BLaER1 treated with 17β-estradiol and CSF1 and Interleukin-3, amounts not matched to agents 10 nM and 100 nM (cell line): Measurements from ENCODE around the gene BDH1.
A peak's percentile ranks its signal among the peaks of the same experiment; 100 is the strongest.
"Not testable (repeated sequence)": the region's sequence is repeated elsewhere in the genome, so short reads cannot be mapped to it uniquely, and the experiment has no call there.

Source experiments
- H3K27ac ChIP-seq, 11 experiments: shearing (Covaris generic); formaldehyde crosslinking; 2 replicates each; pipeline ENCODE4 v1.8.1; 2022
- H3K27me3 ChIP-seq, 11 experiments: shearing (Covaris generic); formaldehyde crosslinking; 2 replicates each; pipeline ENCODE4 v1.8.1; 2022
- H3K36me3 ChIP-seq, 11 experiments: shearing (Covaris generic); formaldehyde crosslinking; 2 replicates each; pipeline ENCODE4 v1.8.1; 2022
- H3K4me1 ChIP-seq, 10 experiments: shearing (Covaris generic); formaldehyde crosslinking; 2 replicates each; pipeline ENCODE4 v1.8.1; 2022
- H3K4me2 ChIP-seq, 11 experiments: shearing (Covaris generic); formaldehyde crosslinking; 2 replicates each; pipeline ENCODE4 v1.8.1; 2022
- H3K4me3 ChIP-seq, 10 experiments: shearing (Covaris generic); formaldehyde crosslinking; 2 replicates each; pipeline ENCODE4 v1.8.1; 2022
- H3K9ac ChIP-seq, 11 experiments: shearing (Covaris generic); formaldehyde crosslinking; 2 replicates each; pipeline ENCODE4 v1.8.1; 2022
- H3K9me3 ChIP-seq, 11 experiments: shearing (Covaris generic); formaldehyde crosslinking; replicated peaks in 1 of 11; 2 replicates each; pipeline ENCODE4 v1.8.1; 2022
- H4K20me1 ChIP-seq, 11 experiments: shearing (Covaris generic); formaldehyde crosslinking; 2 replicates each; pipeline ENCODE4 v1.8.1; 2022
- Cebpa-rat ChIP-seq, 11 experiments: shearing (Covaris generic); IDR thresholded peaks; 2 replicates each; pipeline ENCODE4 v1.8.1; 2022

BDH1 gene

GRCh38 chr3:197520311-197521276, 35.2 kb downstream of the BDH1 start:
- Histone ChIP-seq H3K36me3 (peaks cover 4 to 68% (median 35%) of the 10 kb centered on the region in 11 experiments; a peak in 18 of 22 replicates), H3K4me3 (no peak overlapping the region), H3K9me3 (peaks cover 0 to 8% (median 0%) of the 10 kb centered on the region in 11 experiments; a peak in 7 of 22 replicates), H3K27me3 (no peaks in the 10 kb centered on the region), H3K4me1 (peaks cover 21 to 56% (median 50%) of the 10 kb centered on the region in 10 experiments), H4K20me1 (peaks cover 0 to 30% (median 0%) of the 10 kb centered on the region in 11 experiments; a peak in 1 of 22 replicates), H3K9ac (peak overlapping the region in 6 of 11 experiments; percentile 14 to 55 (median 42); a peak in 9 of 22 replicates), H3K27ac (peak overlapping the region in 5 of 11 experiments; percentile 19 to 57 (median 43); a peak in 6 of 22 replicates), H3K4me2 (peak overlapping the region; percentile 26 to 80 (median 49); a peak in 21 of 22 replicates)
- no peak for TF ChIP-seq Cebpa-rat (IDR thresholded peaks at IDR 0.05)

DNA sequence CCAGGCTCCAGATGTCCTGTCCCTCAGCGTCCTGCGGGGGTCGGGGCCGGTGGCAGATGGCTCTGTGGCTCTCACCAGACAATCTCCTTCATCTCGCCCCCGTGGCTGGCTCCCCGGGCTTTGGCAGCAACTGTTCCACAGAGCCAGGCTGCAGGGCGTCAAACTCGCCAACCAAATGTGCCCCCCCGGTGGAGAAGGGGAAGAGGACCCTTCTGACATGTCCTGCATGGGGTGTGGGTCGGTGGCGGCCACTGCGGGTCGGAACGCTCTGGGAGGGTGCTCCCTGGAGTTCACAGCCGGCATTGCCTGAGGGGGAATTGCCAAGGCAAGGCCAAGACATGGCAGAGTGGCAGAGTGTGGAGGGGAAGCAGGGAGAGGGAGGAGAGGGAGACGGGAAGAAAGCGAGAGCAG, 36.0 kb downstream of the BDH1 start:
- peak overlapping the region in 3 of 11 experiments; percentile 39 to 57 (median 52); a peak in 5 of 22 replicates for H3K27ac ChIP-seq
- peak overlapping the region in 7 of 11 experiments; percentile 31 to 80 (median 63); a peak in 12 of 22 replicates for H3K4me2 ChIP-seq
- H3K4me3 ChIP-seq = no peak overlapping the region
- H4K20me1 ChIP-seq = peaks cover 0 to 22% (median 0%) of the 10 kb centered on the region in 11 experiments; a peak in 1 of 22 replicates
- H3K36me3 ChIP-seq = peaks cover 0 to 68% (median 28%) of the 10 kb centered on the region in 11 experiments; a peak in 17 of 22 replicates
- no peak for TF ChIP-seq Cebpa-rat (IDR thresholded peaks at IDR 0.05)
- peaks cover 21 to 64% (median 57%) of the 10 kb centered on the region in 10 experiments for H3K4me1 ChIP-seq
- H3K27me3 ChIP-seq = no peaks in the 10 kb centered on the region
- peak overlapping the region in 1 of 11 experiments; percentile 55; a peak in 2 of 22 replicates for H3K9ac ChIP-seq
- H3K9me3 ChIP-seq = peaks cover 0 to 8% (median 0%) of the 10 kb centered on the region in 11 experiments; a peak in 7 of 22 replicates

DNA sequence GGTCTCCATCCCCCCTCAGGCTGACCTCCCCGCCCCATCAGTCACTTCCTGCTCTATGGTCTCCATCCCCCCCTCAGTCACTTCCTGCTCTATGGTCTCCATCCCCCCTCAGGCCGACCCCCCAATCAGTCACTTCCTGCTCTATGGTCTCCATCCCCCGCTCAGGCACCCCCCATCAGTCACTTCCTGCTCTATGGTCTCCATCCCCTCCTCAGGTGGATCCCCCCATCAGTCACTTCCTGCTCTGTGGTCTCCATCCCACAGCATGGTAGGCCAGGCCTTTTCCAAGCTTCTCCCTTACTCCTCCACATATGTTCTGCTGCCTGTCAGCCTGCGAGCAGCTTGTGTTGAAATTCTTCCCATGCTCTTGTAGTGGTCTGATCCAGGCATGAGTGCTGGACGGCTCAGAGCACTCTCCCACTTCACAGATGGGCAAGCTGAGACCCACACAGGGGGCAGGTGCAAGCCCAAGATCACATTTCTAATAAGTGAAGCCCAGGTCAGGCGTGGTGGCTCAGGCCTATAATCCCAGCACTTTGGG, 36.8 kb downstream of the BDH1 start:
- Histone ChIP-seq H3K27me3 (no peaks in the 10 kb centered on the region), H3K9ac (no peak overlapping the region), H3K4me3 (no peak overlapping the region), H3K27ac (peak overlapping the region in 2 of 11 experiments; percentile 34 to 52; a peak in 1 of 22 replicates), H3K36me3 (peaks cover 3 to 68% (median 30%) of the 10 kb centered on the region in 11 experiments; a peak in 15 of 22 replicates), H3K4me1 (peaks cover 21 to 72% (median 60%) of the 10 kb centered on the region in 10 experiments), H4K20me1 (peaks cover 0 to 16% (median 0%) of the 10 kb centered on the region in 11 experiments; a peak in 1 of 22 replicates), H3K9me3 (peaks cover 0 to 8% (median 0%) of the 10 kb centered on the region in 11 experiments; a peak in 7 of 22 replicates), H3K4me2 (peak overlapping the region in 4 of 11 experiments; percentile 6 to 80 (median 50); a peak in 8 of 22 replicates)
- no peak for TF ChIP-seq Cebpa-rat (IDR thresholded peaks at IDR 0.05)

DNA sequence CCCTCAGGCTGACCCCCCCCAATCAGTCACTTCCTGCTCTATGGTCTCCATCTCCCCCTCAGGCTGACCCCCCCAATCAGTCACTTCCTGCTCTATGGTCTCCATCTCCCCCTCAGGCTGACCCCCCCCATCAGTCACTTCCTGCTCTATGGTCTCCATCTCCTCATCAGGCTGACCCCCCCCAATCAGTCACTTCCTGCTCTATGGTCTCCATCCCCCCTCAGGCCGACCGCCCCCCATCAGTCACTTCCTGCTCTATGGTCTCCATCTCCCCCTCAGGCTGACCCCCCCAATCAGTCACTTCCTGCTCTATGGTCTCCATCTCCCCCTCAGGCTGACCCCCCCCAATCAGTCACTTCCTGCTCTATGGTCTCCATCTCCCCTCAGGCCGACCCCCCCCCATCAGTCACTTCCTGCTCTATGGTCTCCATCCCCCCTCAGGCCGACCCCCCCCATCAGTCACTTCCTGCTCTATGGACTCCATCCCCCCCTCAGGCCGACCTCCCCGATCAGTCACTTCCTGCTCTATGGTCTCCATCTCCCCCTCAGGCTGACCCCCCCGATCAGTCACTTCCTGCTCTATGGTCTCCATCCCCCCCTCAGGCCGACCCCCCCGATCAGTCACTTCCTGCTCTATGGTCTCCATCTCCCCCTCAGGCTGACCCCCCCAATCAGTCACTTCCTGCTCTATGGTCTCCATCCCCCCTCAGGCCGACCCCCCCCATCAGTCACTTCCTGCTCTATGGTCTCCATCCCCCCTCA, 37.7 kb downstream of the BDH1 start:
- H3K9ac ChIP-seq, H3K9me3 ChIP-seq, H3K27me3 ChIP-seq, H3K27ac ChIP-seq, H3K4me2 ChIP-seq, H3K4me3 ChIP-seq: not testable (repeated sequence)
- Histone ChIP-seq H4K20me1 (peaks cover 0 to 16% (median 0%) of the 10 kb centered on the region in 11 experiments; a peak in 1 of 22 replicates), H3K36me3 (peaks cover 12 to 68% (median 30%) of the 10 kb centered on the region in 11 experiments; a peak in 20 of 22 replicates), H3K4me1 (peaks cover 21 to 73% (median 62%) of the 10 kb centered on the region in 10 experiments)

- Histone ChIP-seq H3K27ac (peak overlapping the region in 10 of 11 experiments; percentile 60 to 89 (median 80); a peak in 20 of 22 replicates), H3K9ac (peak overlapping the region in 9 of 11 experiments; percentile 50 to 72 (median 63); a peak in 18 of 22 replicates), H3K4me1 (peaks cover 21 to 70% (median 61%) of the 10 kb centered on the region in 10 experiments), H3K36me3 (peaks cover 19 to 68% (median 28%) of the 10 kb centered on the region in 11 experiments; a peak in 21 of 22 replicates), H3K4me2 (peak overlapping the region; percentile 59 to 91 (median 81)), H4K20me1 (peaks cover 0 to 11% (median 0%) of the 10 kb centered on the region in 11 experiments; a peak in 1 of 22 replicates), H3K4me3 (peak overlapping the region in 5 of 10 experiments; percentile 26 to 48 (median 36); a peak in 6 of 20 replicates)
- not testable (repeated sequence) for H3K27me3 ChIP-seq, H3K9me3 ChIP-seq
These were observed 38.7 kb downstream of the BDH1 start for GRCh38 chr3:197516890-197517606.

DNA sequence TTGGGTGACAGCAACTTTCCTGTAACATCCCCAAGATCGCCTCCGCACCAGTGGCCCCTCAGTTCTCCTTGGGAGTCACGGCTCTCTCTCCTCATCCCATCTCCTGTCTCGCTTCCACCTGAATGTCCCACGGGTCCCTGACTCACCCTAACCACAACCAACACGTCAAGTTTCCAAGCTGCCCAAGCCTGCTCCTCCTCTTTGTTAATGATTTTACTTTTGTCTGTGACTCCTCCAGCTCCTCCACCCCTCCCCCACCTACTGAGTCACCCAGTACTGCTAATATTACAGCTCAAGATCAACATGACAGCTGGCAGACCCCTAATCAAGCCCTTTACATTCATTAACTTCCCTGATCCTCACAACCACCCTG, 39.3 kb downstream of the BDH1 start:
- Histone ChIP-seq H3K4me1 (peaks cover 21 to 64% (median 56%) of the 10 kb centered on the region in 10 experiments), H3K4me3 (peak overlapping the region in 5 of 10 experiments; percentile 26 to 48 (median 36); a peak in 6 of 20 replicates), H4K20me1 (peaks cover 0 to 16% (median 0%) of the 10 kb centered on the region in 11 experiments; a peak in 1 of 22 replicates), H3K9ac (peak overlapping the region in 9 of 11 experiments; percentile 50 to 72 (median 63); a peak in 18 of 22 replicates), H3K9me3 (peaks cover 0 to 8% (median 0%) of the 10 kb centered on the region in 11 experiments; a peak in 7 of 22 replicates), H3K36me3 (peaks cover 25 to 68% (median 30%) of the 10 kb centered on the region in 11 experiments), H3K4me2 (peak overlapping the region; percentile 59 to 91 (median 81)), H3K27ac (peak overlapping the region in 10 of 11 experiments; percentile 60 to 89 (median 80); a peak in 20 of 22 replicates), H3K27me3 (no peaks in the 10 kb centered on the region)
- TF ChIP-seq Cebpa-rat (IDR thresholded peaks at IDR 0.05) = no peak

DNA sequence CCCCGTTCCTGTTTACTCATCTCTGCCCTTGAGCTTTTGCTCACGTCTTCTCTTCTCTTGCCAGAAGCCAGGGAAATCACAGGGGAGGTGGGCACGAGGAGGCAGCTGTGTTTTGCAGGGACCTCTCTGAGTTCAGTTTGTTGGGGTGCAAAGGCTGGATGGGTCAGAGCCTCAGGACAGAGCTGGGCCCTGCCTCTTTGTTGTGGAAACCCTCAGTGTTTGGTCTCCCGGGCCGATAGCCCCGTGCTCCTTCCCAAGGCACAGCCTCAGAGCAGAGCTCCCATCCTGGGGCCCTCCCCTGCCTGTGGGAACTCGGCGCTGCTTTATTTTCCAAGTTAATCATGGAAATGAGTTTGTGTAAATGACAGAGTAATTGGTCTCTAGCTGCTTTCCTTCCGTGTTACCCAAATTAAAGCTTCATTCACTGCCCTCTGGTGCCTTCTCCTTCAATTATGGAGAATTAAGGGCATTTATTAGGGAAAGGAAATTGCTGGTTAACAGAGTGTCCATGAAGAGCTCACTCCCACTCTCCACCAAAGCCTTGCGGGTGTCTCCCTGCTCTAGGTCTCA, 40.9 kb downstream of the BDH1 start:
- H3K4me1 ChIP-seq = peaks cover 14 to 52% (median 43%) of the 10 kb centered on the region in 10 experiments
- no peak for TF ChIP-seq Cebpa-rat (IDR thresholded peaks at IDR 0.05)
- H4K20me1 ChIP-seq = 0 out of 22 replicates have a peak, but pooled peaks cover 0 to 7% (median 0%) of the 10 kb centered on the region in 11 experiments
- no peaks in the 10 kb centered on the region for H3K27me3 ChIP-seq
- H3K4me3 ChIP-seq = no peak overlapping the region
- H3K9me3 ChIP-seq = peaks cover 0 to 8% (median 0%) of the 10 kb centered on the region in 11 experiments; a peak in 7 of 22 replicates
- peak overlapping the region in 1 of 11 experiments; percentile 1; a peak in 2 of 22 replicates for H3K9ac ChIP-seq
- peaks cover 25 to 65% (median 35%) of the 10 kb centered on the region in 11 experiments for H3K36me3 ChIP-seq
- H3K4me2 ChIP-seq = peak overlapping the region in 3 of 11 experiments; percentile 1 to 81 (median 80); a peak in 4 of 22 replicates
- H3K27ac ChIP-seq = peak overlapping the region in 7 of 11 experiments; percentile 11 to 88 (median 40); a peak in 8 of 22 replicates
